HL-60 (cell line): ENCODE measurements around the gene PYGB.

Experiments
- CTCF ChIP-seq: IDR thresholded peaks from one replicate; pipeline ENCODE4 v1.5.1; 2011; ENCODE audit warnings: low read length, control low read depth, inconsistent platforms; ENCODE audit not compliant: insufficient read depth
- GABPA ChIP-seq: IDR thresholded peaks from 2 replicates; pipeline ENCODE4 v1.6.1; 2012; ENCODE audit warnings: low read depth
- POLR2AphosphoS5 ChIP-seq: IDR thresholded peaks from 2 replicates; pipeline ENCODE4 v1.6.1; 2012; ENCODE audit warnings: low read depth
- REST ChIP-seq: IDR thresholded peaks from 2 replicates; pipeline ENCODE4 v1.6.1; 2012; ENCODE audit warnings: low read depth; ENCODE audit not compliant: insufficient replicate concordance
- SPI1 ChIP-seq: IDR thresholded peaks from 2 replicates; pipeline ENCODE4 v1.6.1; 2012; ENCODE audit warnings: low read depth, mild to moderate bottlenecking, borderline replicate concordance

DNA sequence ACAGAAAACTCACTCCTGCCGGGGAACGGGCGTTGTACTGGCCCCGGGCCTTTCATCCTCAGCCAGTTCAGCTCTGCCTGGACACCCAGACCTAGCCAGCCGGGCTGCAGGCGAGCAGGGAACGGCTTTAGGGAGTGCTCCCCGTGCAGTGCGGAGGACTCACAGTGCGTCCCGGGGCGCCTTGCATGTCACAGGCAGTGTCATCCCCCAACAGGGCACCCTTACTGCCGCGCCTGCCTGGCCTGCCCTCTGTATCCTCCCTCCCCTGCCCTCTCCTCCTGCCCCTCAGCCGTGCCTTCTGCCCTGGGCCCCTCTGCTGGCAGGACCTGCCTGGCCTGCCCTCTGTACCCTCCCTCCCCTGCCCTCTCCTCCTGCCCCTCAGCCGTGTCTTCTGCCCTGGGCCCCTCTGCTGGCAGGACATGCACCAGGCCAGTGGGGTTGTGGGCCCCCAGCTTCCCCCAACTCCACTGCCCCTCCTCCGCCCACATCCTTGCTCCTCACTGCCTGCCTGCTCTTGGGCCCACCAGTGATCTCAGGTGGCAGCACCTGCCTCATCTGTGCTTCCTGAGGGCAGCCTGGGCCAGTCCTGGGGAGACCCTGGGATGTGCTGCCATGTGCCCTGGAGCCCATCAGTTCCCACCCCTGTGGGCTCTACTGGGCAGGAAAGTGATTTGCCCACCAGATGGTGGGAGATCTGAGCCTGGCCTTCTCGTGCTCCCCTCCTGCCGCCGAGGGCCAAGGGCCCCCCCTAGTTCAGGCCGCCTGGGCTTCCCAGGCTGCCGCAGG, 43.0 kb downstream of the PYGB start:
- TF ChIP-seq CTCF: no peak
- no peak for TF ChIP-seq GABPA
- TF ChIP-seq REST: no peak
- no peak for TF ChIP-seq SPI1
- no peak for TF ChIP-seq POLR2AphosphoS5
